Measurements from ENCODE around the gene ANGEL2. TPM values are rescaled to one million over a fixed set of nuclear protein-coding genes. Genes with fewer than 3 reads are reported as not detected.
A peak's percentile ranks its signal among the peaks of the same experiment; 100 is the strongest.

ANGEL2 gene, protein sequence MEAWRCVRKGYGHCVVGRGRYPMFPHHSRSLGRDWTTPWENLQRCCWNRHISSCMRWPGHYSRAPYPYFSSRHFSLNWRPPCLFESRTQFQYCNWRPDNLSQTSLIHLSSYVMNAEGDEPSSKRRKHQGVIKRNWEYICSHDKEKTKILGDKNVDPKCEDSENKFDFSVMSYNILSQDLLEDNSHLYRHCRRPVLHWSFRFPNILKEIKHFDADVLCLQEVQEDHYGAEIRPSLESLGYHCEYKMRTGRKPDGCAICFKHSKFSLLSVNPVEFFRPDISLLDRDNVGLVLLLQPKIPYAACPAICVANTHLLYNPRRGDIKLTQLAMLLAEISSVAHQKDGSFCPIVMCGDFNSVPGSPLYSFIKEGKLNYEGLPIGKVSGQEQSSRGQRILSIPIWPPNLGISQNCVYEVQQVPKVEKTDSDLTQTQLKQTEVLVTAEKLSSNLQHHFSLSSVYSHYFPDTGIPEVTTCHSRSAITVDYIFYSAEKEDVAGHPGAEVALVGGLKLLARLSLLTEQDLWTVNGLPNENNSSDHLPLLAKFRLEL
- 10 to 100 TPM; 39.5 to 42.9 TPM for total RNA-seq

DNA sequence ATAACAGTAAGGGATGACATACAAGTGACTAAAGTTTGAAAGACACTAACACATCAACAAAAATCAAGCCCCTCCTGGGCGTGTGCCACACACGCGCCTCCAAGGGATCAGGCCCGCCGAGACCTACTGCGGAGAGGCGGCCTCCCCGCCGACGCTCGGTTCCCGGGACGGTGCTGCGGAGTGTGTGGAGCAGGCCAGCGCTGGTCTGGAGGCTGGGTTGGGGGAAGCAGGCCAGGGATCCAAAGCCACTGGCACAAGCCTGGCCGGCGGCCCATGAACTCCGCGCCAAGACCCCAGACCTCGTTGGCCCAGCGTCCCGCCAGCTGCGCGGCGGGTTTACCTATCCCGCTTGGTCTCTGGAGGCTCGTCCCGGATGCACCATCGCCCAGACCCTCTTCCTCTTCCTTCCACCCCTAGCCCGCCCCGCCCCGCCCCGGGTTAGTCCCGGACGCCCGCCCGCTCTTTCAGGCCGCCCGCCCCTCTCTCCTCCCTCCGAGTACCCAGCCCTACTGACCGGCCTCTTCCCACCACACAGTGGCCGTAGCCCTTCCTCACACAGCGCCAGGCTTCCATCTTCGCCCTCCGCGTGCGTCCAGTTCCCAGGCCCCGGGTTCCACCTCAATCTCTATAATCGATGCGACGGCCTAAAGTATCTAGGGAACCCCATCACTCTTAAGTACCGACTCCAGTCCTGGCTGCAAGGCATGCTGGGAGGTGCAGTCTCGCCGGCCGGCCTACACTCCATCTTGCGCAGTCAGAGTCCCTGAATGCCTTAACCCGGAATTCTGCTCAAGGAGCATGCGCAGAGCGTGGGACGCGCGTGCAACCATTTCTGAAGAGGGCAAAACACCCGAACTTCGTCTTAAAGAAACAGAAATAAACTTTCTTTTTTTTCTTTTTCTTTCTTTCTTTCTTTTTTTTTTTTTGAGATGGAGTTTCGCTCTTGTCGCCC, at the start of gene ANGEL2:
TSS of gene ANGEL2 (minus strand) at position 769 of the 952 bp plus-strand sequence. CDS start at position 573, 196 bp downstream.
- peaks cover 27% of the 10 kb centered on the region for H3K4me1 Mint-ChIP-seq (ENCODE audit: low read depth)
- peaks cover 8% of the 10 kb centered on the region for H3K36me3 Mint-ChIP-seq (ENCODE audit: low read depth)
- no peaks in the 10 kb centered on the region for H3K27me3 Mint-ChIP-seq (ENCODE audit: low read depth)
- intact Hi-C loops (cut with micrococcal nuclease), result loop anchor here (1.0 to 5.0 kb wide), 7 partner anchors 12 to 1436 kb away; partner anchors contain the start of genes DTL, FLVCR1, INTS7 and NSL1
- peak; percentile 97 for DNase-seq
- CTCF ChIA-PET, result interaction anchor here (0.8 kb wide), 1 partner anchor 200 kb away, joined by 3 read pairs; no protein-coding TSS in a partner anchor
- peak within 1 kb of the TSS; percentile 100 for H3K4me3 Mint-ChIP-seq
- no peaks in the 10 kb centered on the region for H3K9me3 Mint-ChIP-seq
- H3K27ac Mint-ChIP-seq, result peak within 1 kb of the TSS; percentile 99

DNA sequence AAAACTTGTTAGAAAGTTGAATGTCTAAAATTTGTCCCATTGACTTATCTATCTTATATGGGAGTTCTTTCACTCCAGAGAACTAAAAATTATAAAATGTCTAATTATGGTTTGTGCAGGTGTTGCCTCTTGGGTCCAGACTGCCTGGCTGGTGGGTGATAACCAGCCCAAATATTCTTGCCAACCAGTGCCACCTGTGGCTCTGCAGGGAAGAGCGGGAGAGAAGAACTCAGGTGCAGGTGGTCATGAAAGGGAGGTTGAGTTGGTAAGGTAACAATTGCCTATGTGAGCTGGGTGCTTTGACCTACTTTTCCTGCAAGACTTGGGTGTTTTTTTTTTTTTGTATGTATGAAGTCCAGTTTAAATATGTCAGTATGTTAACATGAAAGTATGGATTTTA, 45.6 kb upstream of the ANGEL2 start:
- CTCF ChIA-PET, result no interaction called here
- Mint-ChIP-seq H3K4me3 (no peak overlapping the region), H3K4me1 (ENCODE audit: low read depth) (peaks cover 2% of the 10 kb centered on the region), H3K27me3 (ENCODE audit: low read depth) (no peaks in the 10 kb centered on the region), H3K27ac (no peak overlapping the region), H3K36me3 (ENCODE audit: low read depth) (no peaks in the 10 kb centered on the region), H3K9me3 (peaks cover 2% of the 10 kb centered on the region)
- DNase-seq, result no peak
- intact Hi-C loops (cut with micrococcal nuclease), result no loop called here

DNA sequence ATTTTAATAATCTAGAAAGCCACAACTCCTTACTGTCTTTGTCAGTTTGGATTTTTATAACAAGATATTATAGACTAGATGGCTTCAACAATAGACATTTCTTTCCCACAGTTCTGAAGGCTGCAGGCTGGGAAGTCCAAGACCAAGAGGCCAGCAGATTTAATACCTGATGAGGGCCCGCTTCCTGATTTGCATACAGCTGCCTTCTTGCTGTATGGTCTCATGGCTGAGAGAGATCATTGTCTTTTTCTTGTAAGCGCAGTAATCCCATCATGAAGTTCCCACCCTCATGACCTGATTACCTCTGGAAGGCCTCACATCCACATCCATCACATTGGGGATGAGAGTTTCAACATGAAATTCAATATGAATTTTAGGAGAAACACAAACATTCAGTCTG, 45.2 kb upstream of the ANGEL2 start:
- DNase-seq, result no peak
- intact Hi-C loops (cut with micrococcal nuclease), result no loop called here
- Mint-ChIP-seq H3K4me1 (ENCODE audit: low read depth) (peaks cover 2% of the 10 kb centered on the region), H3K27me3 (ENCODE audit: low read depth) (no peaks in the 10 kb centered on the region), H3K4me3 (no peak overlapping the region), H3K27ac (no peak overlapping the region), H3K36me3 (ENCODE audit: low read depth) (no peaks in the 10 kb centered on the region), H3K9me3 (peaks cover 2% of the 10 kb centered on the region)
- CTCF ChIA-PET, result no interaction called here

DNA sequence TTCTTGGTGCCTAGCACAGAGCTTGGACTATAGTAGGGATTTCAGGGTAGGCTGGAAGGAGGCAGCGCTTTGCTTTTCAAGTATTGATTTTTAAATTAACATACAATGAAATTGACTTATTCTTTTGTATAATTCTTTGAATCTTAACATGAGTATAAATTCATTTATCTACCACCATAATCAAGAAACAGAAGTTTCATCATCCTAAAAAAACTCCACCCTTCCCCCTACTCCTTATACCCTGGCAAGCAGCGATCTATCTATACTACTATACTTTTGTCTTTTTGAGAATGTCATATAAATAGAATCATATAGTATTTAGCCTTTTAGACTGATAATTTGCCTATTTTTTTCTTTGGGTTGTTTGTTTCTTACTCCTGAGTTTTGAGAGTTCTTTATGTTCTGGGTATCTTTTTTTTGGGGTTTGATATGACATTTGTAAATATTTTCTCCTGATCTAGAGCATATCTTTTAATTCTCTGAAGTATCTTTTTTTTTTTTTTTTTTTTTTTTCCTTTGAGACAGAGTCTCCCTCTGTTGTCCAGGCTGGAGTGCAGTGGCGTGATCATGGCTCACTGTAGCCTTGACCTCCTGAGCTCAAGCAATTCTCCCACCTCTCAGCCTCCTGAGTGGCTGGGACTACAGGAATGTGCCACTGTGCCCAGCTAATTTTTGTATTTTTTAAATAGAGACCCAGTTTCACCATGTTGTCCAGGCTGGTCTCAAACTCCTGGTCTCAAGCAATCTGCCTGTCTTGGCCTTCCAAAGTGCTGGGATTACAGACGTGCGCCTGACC, 41.8 kb upstream of the ANGEL2 start:
- CTCF ChIA-PET, result interaction anchor here (0.6 kb wide), 1 partner anchor 19 kb away, joined by 3 read pairs; no protein-coding TSS in a partner anchor

DNA sequence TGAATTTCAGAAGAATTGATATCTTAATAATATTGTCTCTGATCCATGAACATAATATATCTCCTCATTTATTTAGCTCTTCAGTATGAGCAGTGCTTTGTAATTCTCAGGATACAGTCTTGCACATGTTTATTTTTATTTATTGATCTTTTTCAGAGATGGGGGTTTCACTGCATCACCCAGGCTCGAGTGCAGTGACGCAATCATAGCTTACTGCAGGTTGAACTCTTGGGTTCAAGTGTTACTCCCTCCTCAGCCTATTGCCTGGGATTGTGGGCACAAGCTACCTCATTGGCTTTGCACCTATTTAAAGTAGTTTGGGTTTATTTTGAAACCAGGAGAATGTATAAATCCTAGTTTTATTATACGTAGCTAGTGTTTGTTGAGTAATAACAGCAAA, 40.1 kb upstream of the ANGEL2 start:
- H3K27ac Mint-ChIP-seq, result no peak overlapping the region

More for the DNA sequence above, 41.8 kb upstream of the ANGEL2 start:
- intact Hi-C loops (cut with micrococcal nuclease), result no loop called here
- Mint-ChIP-seq H3K27me3 (ENCODE audit: low read depth) (no peaks in the 10 kb centered on the region), H3K36me3 (ENCODE audit: low read depth) (no peaks in the 10 kb centered on the region), H3K9me3 (peaks cover 2% of the 10 kb centered on the region), H3K27ac (no peak overlapping the region), H3K4me3 (no peak overlapping the region), H3K4me1 (ENCODE audit: low read depth) (peaks cover 15% of the 10 kb centered on the region)
- DNase-seq, result no peak

DNA sequence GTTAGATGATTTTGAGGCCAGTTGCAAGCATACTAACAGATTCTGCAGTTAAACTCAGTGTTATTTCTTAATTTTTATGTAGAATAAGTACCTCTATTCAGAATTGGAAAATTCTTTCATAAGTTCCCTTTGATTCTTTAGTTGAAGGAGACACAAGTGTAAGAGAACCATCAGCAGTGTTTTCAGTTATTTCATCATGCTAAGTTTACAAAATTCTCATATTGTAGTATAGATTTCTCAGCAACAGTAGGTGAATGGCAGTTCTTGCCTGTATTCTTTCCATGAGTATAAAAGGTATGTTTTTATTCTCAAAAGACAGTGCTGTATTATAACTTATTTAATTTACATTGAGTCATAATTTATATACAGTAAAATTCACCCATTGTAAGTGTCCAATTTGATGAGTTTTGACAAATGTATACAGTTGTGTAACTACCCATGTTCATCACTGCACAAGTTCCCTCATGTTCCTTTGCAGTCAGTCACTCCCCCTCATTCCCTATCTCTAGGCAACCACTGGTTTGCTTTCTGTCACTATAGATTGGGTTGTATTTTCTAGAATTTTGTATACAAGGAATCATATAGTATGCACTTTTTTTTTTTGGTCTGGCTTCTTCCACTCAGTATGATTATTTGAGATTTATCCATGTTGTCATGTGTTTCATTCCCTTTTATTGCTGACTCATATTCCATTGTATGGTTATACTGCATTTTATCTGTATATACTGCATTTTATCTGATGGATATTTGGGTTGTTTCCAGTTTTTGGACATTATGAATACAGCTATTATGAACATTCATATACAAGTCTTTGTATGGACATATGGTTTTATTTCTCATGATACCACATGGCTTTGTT, 39.3 kb upstream of the ANGEL2 start:
- Mint-ChIP-seq H3K4me3 (no peak overlapping the region), H3K27ac (no peak overlapping the region), H3K4me1 (ENCODE audit: low read depth) (peaks cover 30% of the 10 kb centered on the region), H3K9me3 (peaks cover 6% of the 10 kb centered on the region), H3K36me3 (ENCODE audit: low read depth) (peaks cover 6% of the 10 kb centered on the region), H3K27me3 (ENCODE audit: low read depth) (no peaks in the 10 kb centered on the region)
- DNase-seq, result no peak
- intact Hi-C loops (cut with micrococcal nuclease), result no loop called here
- CTCF ChIA-PET, result interaction anchor here (0.6 to 1.3 kb wide), 2 partner anchors 16 to 818 kb away, joined by 3 to 4 read pairs; no protein-coding TSS in a partner anchor

More for the DNA sequence above, 40.1 kb upstream of the ANGEL2 start:
- intact Hi-C loops (cut with micrococcal nuclease), result no loop called here
- Mint-ChIP-seq H3K4me3 (no peak overlapping the region), H3K9me3 (peaks cover 2% of the 10 kb centered on the region), H3K27me3 (ENCODE audit: low read depth) (no peaks in the 10 kb centered on the region), H3K4me1 (ENCODE audit: low read depth) (peaks cover 22% of the 10 kb centered on the region), H3K36me3 (ENCODE audit: low read depth) (no peaks in the 10 kb centered on the region)
- no peak for DNase-seq
- CTCF ChIA-PET, result interaction anchor here (0.6 to 1.3 kb wide), 2 partner anchors 15 to 819 kb away, joined by 3 to 4 read pairs; no protein-coding TSS in a partner anchor

DNA sequence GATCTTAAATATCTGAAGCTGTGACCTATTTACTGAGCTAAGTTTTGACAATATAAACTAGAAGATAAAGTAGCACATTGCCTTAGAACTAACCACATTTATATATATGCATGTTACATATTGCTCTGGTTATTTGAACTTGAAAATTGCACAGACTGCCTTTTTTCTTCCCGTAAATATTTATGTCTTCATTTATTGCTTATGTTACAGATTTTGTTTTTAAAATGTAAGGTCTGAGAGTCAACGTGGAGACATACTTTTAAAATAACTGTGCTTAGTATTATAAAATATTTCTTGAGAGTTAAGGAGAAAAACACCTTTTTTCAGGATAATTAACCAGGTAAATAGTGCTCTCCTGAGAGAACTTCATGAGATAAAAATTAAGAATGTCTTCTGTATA, 38.5 kb upstream of the ANGEL2 start:
- peaks cover 5% of the 10 kb centered on the region for H3K9me3 Mint-ChIP-seq
- no peak overlapping the region for H3K27ac Mint-ChIP-seq
- DNase-seq, result no peak
- peaks cover 6% of the 10 kb centered on the region for H3K36me3 Mint-ChIP-seq (ENCODE audit: low read depth)
- H3K27me3 Mint-ChIP-seq (ENCODE audit: low read depth), result peaks cover 3% of the 10 kb centered on the region
- no peak overlapping the region for H3K4me3 Mint-ChIP-seq
- CTCF ChIA-PET, result interaction anchor here (0.6 kb wide), 1 partner anchor 16 kb away, joined by 3 read pairs; no protein-coding TSS in a partner anchor
- intact Hi-C loops (cut with micrococcal nuclease), result no loop called here
- peaks cover 32% of the 10 kb centered on the region for H3K4me1 Mint-ChIP-seq (ENCODE audit: low read depth)

DNA sequence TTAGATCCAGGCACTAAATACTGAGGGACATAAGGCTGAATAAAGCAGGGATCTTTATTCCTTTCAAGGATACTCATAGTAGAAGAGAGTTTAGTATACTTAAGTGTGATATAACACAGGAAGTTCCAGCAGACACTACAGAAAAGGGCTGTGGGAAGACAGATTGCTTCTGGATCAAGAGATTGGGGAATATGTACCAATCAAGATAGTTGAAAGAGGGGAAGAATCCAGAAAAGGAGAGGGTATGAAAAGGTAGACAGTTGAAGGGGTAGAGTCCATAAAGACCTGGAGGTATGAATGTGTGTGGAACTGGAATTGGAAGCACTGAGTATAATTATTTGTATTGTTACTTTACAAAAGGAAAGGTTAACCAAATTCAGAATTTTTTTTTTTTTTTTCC, 37.8 kb upstream of the ANGEL2 start:
- H3K4me1 Mint-ChIP-seq (ENCODE audit: low read depth), result peaks cover 32% of the 10 kb centered on the region
- no peak overlapping the region for H3K27ac Mint-ChIP-seq
- intact Hi-C loops (cut with micrococcal nuclease), result no loop called here
- CTCF ChIA-PET, result no interaction called here
- peaks cover 4% of the 10 kb centered on the region for H3K9me3 Mint-ChIP-seq
- no peak for DNase-seq
- H3K4me3 Mint-ChIP-seq, result no peak overlapping the region
- peaks cover 10% of the 10 kb centered on the region for H3K27me3 Mint-ChIP-seq (ENCODE audit: low read depth)
- peaks cover 6% of the 10 kb centered on the region for H3K36me3 Mint-ChIP-seq (ENCODE audit: low read depth)

DNA sequence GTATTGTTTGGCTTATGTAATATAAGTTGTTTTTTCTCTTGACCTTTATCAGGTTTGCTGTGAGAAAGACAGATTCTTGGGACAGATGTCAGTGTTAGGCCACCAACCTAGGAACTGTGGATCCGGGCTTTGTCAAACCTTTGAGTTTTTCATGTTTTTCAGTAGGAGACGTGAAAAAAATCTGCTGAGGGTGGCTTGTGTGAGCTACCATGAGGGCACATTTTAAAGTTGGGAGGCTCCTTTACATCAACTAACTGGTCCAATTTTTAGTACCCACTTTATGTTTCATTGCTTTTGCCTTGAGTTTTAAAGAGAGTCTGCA, 36.2 kb upstream of the ANGEL2 start:
- CTCF ChIA-PET, result interaction anchor here (1.1 kb wide), 1 partner anchor 19 kb away, joined by 3 read pairs; no protein-coding TSS in a partner anchor
- no peak for DNase-seq
- Mint-ChIP-seq H3K27ac (peak overlapping the region; percentile 82), H3K4me3 (peak overlapping the region; percentile 97), H3K4me1 (ENCODE audit: low read depth) (peaks cover 30% of the 10 kb centered on the region), H3K27me3 (ENCODE audit: low read depth) (peaks cover 13% of the 10 kb centered on the region), H3K9me3 (peaks cover 4% of the 10 kb centered on the region), H3K36me3 (ENCODE audit: low read depth) (peaks cover 6% of the 10 kb centered on the region)
- intact Hi-C loops (cut with micrococcal nuclease), result loop anchor here (1.0 kb wide), 4 partner anchors 18 to 261 kb away; partner anchors contain the start of genes ANGEL2, FLVCR1, NSL1 and TATDN3

DNA sequence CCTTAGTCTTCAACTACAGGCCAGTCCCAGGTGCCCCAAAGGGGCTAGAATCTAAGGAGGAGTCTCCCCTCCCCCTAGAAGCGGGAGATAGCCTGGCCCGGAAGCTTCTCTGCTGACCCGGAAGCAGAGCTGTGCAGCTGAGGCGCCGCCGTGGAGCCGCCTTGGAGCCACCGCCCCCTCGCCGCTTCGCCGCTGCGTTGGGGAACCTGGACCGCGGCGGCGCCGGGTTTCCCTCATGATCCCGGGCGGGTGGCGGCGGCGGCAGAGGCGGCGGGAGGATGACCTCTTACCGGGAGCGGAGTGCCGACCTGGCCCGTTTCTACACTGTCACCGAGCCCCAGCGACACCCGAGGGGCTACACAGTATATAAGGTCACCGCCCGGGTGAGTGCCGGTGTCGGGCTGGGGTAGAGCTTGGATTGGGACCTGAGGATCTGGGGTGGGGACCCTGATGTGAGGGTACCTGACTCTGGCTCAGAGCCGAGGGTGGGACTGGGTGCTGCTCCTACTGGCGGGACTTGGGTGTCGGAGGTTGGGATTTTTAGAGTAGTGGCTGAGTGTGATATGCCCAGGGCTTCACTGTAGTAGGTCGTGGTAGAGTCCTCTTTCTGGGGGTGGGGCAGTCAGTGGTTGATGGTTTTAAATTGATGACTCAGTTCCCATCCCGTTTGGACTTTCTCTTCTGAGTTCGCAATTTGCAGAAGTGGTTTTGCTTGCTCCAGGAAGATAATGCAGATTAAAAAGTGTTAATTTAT, 35.6 kb upstream of the ANGEL2 start, which contains the start of gene RPS6KC1:
TSS of gene RPS6KC1 (plus strand) at position 115 of the 754 bp plus-strand sequence. CDS start at position 279, 164 bp downstream.
- Mint-ChIP-seq H3K4me3 (peak within 1 kb of the TSS; percentile 97), H3K27me3 (ENCODE audit: low read depth) (peaks cover 13% of the 10 kb centered on the region), H3K27ac (peak within 1 kb of the TSS; percentile 82), H3K9me3 (peaks cover 4% of the 10 kb centered on the region), H3K36me3 (ENCODE audit: low read depth) (peaks cover 6% of the 10 kb centered on the region), H3K4me1 (ENCODE audit: low read depth) (peaks cover 30% of the 10 kb centered on the region)
- peak; percentile 88 for DNase-seq
- intact Hi-C loops (cut with micrococcal nuclease), result loop anchor here (1.0 kb wide), 4 partner anchors 19 to 260 kb away; partner anchors contain the start of genes ANGEL2, FLVCR1, NSL1 and TATDN3
- CTCF ChIA-PET, result interaction anchor here (1.1 kb wide), 1 partner anchor 19 kb away, joined by 3 read pairs; no protein-coding TSS in a partner anchor
